ENCODE measurements around the gene TMTC1.

The TMTC1 gene

DNA sequence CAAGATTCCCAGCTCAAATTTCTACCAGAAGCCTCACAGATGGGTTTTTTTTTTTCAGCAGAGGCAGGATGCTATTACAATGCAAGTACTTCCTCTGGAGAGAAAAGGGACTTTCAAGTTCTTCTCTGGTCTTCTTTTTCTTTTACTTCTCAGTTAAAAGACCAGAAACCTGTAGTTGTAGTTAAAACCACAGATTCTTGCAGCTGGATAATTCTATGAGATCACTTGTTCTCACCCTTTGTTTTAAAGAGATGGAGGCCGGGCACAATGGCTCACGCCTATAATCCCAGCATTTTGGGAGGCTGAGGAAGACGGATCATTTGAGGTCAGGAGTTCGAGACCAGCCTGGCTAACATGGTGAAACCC, 238.7 kb downstream of the TMTC1 start:
- DNase-seq (ENCODE audit: low read depth in 3 of 3, low spot score in 1 of 3) = no peak

DNA sequence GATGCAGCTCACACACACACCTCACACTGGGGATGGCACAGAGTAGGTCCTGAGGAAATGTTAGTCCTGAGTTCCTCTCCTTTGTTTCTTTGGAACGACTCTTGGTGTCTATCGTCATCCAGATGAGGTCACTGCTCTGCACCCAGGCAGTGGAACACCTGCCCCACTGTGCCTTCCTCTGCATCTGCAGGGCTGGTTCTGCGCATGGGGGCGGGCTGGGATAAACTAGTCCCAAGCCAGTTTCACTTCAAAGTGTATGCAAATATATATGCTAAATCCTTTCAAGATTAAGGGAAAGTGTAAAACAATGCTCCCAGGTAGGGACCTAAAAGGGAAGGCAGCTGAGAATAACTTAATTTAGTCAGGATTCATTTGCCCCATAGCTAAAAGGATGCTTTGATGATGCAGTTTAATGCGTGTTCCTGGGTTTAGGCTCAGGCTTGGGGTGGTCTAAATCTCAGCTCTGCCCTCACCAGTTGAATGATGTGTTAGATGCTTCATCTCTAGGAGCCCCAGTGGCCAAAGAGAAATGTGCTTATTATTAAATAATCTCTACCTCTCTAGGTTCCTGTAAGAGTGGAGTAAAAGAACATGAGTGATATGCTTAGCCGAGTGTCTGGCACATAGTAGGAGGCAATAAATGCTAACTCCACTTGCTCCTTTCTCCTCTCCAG, 239.2 kb downstream of the TMTC1 start:
- no peak for DNase-seq (ENCODE audit: low read depth in 3 of 3, low spot score in 1 of 3)

DNA sequence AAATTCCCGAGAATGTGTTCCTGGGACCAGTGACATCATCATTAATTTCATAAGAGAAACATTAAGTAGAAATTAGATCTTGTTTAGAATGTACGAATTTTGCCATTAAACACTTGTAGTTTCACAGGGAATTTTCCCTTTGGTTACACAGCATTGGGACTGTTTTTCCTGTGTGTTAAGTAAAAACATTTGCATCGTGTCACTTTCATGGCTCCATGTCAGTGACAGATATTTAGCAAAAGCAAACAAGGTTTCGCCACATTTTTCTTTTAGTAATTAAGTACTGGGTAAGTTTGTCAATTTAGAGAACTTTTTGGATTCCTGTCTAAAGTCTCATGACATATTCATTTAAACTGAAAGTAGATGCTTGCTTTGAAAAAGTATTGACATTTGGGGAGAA, 240.7 kb downstream of the TMTC1 start:
- DNase-seq (ENCODE audit: low read depth in 3 of 3, low spot score in 1 of 3) = no peak

DNA sequence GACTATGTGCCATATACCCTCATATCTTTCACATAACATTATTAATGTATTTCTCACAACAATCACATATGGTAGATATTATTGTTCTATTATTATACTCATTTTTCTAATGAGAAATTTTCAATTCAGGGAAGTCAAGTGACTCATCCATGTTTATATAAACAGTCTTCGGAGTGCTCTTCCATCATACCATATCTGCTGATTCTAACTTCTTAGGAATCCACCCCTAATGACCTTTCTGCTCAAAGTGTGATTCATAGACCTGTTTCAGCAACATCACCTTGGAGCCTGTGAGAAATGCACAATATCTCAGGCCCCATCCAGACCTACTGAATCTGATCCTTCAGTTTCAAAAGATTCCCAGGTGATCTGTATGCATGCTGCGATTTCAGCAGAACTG, 246.4 kb downstream of the TMTC1 start:
- DNase-seq (ENCODE audit: low read depth in 3 of 3, low spot score in 1 of 3) = no peak

DNA sequence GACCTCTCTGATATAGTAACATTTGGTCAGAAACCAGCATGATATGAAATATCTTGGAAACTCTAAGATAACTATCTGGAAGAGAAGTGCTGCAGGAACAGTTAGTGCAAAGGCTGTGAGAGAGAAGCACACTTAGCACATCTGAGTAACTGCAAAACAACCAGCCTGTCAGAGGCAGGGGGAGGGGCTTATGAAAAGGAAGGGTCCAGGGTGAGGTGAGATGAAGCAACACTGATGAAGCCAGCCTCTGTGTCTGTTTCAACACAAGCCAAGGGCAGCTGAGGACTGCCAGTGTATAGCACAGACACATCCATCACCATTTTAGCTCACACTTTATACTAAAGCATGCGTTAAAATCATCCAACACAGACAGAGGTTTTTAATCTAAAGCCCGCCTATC, 248.8 kb downstream of the TMTC1 start:
- no peak for DNase-seq (ENCODE audit: low read depth in 3 of 3, low spot score in 1 of 3)

DNA sequence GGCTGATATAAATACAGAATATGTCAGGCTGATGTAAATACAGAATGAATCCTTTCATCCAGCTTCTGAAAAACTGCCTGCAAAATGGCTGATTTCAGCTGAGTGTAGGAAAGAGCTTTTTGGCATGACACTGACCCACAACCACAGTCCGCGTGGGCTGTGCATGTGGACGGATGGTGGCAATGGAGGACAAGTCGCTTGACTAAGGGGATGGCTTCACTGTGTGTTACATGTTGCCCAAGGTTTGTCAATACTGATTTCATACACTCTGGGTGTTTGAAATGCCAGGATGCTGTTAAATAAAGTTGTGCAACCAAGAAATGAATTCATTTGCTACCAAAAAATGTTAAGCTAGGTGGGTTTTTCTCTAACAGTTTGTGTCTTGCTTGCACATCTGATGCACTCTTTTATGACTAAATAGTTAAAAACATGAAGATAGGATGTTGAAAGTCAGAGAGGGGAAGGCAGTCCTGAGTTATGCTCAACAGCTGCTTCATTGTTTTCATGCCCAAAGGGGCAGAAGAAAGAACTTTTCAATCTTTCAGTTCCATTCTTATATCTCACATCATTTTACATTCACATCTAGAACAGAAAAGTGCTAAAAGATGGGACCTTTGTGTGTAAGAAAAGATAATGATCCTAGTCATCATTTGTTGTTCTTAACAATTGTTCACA, 249.8 kb downstream of the TMTC1 start:
- DNase-seq (ENCODE audit: low read depth in 3 of 3, low spot score in 1 of 3) = no peak

DNA sequence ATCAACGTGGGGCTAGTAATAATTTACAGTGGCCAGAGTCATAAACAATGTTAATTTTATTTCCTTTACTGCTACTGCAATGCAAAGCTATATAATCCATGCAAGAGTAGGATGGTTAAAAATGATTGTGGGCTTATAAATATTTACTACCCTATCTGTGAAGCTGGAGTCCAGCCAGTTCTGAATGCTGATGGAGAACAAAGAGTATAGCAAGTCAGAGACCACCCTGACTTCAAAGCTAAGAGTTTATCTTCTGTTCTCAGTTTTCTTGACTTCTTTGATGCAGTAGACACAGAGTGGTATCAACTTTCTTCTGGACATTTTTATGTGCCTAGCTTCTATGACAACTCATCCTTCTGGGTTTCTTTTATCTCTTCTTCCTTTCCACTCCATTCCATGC, 252.3 kb downstream of the TMTC1 start:
- no peak for DNase-seq (ENCODE audit: low read depth in 3 of 3, low spot score in 1 of 3)

DNA sequence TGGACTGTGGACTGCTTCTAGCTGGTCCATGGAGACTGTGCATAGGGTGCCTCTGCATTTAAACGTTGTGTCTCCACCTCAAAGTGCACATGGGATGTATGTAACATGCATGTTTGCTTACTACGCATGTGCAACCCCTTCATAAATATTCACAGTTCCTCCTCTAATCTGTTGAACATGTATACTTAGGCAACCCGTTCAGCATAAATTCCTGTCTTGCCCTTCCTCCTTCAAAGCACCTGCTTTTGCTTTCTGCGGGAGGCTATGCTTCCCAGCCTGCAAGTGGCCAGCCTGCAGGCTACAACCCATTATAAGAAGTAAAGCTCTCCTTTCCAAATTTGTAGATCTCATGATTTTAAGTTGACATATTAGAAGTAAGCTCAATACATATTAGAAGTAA, 253.3 kb downstream of the TMTC1 start:
- no peak for DNase-seq (ENCODE audit: low read depth in 3 of 3, low spot score in 1 of 3)

DNA sequence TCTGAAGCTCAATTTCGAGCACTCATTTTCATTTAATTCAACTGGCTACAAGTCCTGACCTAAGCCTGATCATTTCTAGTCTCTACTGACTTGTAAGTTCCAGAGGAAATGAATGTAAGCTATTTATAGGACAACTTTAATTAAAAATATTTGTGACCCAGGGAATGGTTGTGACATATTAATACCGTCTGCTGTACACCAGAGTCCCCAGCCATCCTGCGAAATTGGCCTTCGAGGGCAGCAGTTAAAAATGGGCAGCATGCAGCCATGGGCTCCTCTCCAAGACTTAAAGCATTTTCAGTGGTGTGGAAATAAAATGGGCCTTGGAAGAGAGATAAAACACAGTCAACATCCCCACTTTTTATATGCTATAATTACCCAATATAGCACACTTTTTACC, 255.6 kb downstream of the TMTC1 start:
- DNase-seq (ENCODE audit: low read depth in 3 of 3, low spot score in 1 of 3) = no peak

DNA sequence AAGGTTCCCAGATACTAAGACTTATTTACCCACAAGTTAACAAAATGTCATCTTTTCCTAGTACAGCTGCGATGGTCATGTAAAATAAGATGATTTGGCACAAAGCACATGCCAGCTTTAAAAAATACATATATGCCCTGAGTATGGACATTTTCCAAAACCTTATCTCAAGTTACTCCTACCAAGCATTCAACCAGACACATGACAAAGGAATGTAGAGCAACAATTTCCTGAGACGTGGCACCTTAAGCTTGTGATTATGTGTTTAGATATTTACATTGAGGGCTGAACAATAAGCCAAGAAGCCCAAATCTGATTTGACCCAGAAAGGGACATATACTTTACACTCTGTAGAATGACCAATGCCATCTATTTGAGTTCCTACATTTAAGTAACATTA, 261.8 kb downstream of the TMTC1 start:
- no peak for DNase-seq (ENCODE audit: low read depth in 3 of 3, low spot score in 1 of 3)

DNA sequence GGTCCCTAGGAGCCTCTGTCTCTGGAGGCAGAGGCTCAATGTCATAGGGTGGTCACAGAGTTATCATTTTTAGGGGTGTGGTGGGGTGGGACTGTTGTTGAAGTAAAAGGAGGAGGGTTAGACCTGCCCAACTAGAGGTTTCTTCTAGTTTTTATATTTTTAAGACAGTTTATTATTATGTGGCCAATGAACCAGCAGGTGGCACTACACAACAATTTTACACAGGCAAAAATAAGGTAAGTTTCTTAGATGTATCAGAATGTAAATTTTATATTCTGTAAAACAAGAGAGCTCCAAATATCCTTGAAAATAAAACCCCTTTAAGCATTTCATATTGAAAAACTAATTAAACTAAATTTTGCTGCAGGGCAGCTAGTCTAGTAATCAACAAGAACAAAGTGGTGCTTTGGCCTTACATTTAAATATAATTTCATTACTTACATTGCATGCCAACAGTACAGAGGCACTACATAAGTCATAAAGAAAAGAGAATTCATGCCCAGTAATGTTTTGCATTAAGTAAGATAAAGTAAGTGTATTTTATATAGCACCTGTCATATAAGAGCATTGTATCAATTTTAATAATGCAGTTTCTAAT, 264.1 kb downstream of the TMTC1 start:
- DNase-seq (ENCODE audit: low read depth in 3 of 3, low spot score in 1 of 3) = no peak

DNA sequence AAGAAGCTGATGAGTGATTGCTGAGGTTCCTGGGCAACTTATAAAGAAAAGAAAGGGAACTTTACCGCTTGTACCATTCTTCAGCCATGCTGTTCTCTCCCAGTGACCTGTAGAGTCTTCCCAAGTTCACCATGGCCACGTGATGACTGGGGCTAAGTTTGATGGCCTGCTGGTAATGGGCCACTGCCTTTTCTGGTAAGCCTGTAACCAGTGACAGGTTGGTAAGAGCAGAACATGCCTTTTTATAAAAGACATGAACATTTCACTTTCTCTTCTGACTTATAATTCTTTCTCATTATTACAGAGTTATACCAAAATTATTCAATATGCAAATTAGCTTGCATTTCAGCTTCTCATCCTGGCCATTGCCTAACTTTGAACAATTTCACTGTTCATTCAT, 265.3 kb downstream of the TMTC1 start:
- no peak for DNase-seq (ENCODE audit: low read depth in 3 of 3, low spot score in 1 of 3)

DNA sequence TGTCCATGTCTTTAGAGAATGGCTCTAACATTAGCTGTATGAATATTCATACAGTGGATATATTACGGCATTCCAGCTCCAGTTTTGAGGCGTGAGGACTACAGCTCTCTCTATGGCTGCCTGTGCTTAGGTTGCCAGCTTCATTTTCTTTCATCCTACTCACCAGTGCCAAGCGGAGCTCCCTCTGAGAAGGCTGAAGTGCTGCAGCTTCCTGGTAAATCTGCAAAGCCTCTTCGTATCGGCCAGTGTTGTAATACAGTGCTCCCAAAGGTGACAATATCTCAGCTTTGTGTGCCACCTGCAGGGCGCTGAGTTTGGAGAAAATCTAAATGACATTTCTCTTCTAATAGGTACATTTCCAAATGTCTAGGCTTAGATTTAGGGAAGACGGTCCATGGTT, 266.5 kb downstream of the TMTC1 start:
- no peak for DNase-seq (ENCODE audit: low read depth in 3 of 3, low spot score in 1 of 3)

DNA sequence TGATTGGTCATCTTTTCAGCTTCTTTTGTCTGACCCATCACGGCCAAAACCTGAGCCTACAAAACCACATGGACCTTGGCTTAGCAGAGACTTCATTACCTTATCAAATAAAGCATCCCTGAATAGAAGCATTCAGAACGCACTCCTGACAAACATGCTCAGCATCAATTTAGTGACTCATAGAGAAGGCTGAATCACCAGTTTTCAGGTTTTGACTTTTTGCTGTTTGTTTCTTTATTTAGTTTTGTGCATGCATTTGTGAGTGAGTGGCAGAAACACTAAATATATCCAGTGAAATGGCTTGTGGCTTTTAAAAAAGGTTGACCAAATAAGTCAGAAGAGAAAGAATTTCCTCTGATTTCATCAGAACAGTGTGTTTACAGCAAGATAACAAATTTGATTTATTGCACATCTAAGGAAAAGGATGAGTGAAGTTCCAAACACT, 267.3 kb downstream of the TMTC1 start:
- no peak for DNase-seq (ENCODE audit: low read depth in 3 of 3, low spot score in 1 of 3)

DNA sequence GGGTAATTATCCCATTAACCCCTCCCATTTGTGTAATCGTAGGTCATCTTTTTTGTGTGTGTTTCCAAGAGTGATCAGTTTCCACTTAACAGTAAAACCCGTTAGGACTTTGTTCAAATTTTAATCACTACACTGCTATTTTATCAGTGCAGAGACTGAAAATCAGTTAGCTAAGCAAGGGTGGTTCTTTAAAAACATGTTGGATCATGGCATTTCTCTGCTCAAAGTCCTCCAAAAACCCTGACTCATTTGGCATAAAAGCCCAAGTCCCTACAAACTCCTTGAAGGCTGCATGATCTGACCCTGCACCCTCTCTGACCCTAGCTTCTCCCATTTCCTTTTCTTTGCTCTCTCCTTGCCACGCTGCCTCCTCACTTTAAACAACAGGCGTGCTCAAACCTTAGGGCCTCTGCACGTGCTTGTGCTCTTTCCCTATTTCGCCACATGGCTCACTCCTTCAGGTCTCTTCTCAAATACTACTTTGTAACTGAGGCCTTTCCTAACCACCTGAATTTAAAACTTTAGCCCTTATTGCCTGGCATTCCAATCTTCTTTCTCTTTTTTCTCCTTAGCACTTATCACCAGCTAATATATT, 273.1 kb downstream of the TMTC1 start:
- DNase-seq (ENCODE audit: low read depth in 3 of 3, low spot score in 1 of 3) = no peak

DNA sequence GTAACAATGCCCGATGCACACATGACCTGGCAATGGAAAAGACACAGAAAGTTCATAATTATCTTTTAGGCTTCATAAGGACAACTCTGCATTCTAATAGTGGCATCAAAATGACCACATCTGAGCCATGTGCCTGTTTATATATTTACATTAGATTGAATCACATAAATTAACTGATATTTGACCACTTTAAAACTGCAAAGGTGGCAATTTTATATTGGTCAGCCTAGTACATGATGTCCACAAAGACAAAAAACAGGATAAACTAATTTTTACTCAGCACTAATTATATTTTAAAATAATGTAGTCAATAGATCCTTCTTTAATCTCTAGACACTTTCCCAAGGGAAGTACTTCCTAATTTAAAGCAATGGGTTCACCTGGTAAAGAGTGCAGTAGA, 274.2 kb downstream of the TMTC1 start:
- no peak for DNase-seq (ENCODE audit: low read depth in 3 of 3, low spot score in 1 of 3)

DNA sequence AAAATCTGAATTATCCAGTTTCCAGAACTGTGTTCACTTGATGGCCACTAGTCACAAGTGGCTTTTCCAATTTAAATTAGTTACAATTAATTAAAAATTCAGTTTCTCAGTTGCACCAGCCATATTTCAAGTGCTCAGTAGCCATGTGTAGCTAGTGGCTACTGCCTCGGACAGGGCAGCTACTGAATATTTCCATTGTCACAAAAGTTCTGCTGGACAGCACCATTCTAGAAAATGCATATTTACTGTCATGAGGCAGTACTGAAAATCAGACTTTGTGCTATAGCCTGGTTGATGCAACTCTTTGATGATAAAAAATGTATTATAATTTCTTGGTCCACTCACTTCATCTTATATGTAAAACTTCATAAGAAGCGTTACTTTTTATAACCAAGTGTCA, 274.8 kb downstream of the TMTC1 start:
- no peak for DNase-seq (ENCODE audit: low read depth in 3 of 3, low spot score in 1 of 3)

DNA sequence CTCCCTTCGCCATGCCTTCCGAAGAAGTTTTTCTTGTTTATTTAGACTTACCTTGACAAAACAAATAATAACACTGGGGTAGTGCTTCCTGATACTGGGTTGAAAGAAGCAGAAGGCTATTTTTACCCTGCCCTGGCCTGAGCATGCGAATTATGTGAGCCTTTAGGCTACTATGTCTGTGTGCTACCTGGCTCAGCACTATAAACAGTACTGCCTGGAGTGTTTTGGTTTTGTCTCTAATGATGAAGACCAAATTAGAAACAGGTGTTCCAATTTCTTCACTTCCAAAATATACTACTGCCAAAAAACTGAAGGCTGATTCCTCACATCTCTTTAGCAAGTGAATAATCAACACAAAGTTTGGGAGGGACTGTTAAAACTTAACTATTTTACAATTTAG, 278.6 kb downstream of the TMTC1 start:
- no peak for DNase-seq (ENCODE audit: low read depth in 3 of 3, low spot score in 1 of 3)

DNA sequence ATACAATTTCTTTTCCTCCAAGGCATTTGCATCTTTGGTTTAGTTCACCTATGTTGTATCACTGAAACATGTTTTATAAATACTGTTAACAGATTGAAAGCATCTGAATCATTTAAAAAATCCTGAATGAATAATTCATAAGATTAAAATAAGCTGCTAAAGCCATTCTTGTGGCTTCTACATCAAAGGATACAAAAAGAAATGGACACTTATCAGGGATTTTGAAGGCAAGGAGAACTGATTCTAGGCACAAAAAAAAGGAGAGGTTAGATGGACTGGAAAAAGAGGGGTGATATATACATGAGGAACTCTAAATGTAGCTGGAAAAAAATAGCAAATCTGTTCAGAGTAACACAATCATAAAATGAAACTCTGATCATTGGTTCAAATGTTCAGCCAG, 280.5 kb downstream of the TMTC1 start:
- DNase-seq (ENCODE audit: low read depth in 3 of 3, low spot score in 1 of 3) = no peak

DNA sequence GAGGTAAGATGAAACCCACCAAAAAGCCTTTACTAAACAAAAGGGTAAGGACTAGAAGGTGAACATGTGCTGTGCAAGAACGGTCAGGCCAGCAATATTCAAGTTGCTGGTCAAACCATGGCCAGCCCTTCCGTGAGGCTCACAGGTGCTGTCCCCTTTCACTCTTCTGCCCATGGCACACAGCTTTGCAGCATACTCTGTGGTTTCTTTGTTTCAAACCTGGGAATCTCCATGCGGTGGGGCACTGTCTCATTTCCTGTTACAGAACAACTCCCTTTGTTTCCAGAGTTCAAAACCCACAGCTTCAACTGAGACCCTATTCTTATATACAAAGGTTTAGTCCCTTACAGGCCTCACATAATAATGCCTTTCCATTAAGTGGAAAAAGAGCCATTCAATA, 284.5 kb downstream of the TMTC1 start:
- DNase-seq (ENCODE audit: low read depth in 3 of 3, low spot score in 1 of 3) = no peak

DNA sequence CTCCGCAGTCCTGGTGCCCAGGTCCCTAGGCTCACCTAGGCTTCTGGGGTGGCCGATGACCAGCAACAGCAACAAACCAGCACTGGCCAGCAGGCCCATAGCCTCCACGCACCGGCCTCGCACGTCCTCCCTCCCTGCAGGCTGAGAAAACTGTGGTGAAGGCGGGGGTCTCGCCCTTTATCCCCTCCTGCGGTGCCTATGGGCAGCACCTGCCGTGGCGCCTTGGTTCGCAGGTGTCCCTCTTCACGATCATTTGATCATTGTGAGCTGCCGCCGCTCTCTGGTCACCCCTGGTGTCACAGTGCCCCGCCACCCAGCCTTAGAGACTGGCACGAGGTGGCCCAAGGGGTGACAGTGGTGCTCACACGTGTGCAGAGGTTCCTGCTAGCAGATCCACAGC, 286.2 kb downstream of the TMTC1 start, which contains the start of gene OVCH1:
TSS of gene OVCH1 (minus strand) at position 99 of the 400 bp plus-strand sequence. CDS start at position 99, 0 bp downstream.
- DNase-seq (ENCODE audit: low read depth in 3 of 3, low spot score in 1 of 3) = no peak

DNA sequence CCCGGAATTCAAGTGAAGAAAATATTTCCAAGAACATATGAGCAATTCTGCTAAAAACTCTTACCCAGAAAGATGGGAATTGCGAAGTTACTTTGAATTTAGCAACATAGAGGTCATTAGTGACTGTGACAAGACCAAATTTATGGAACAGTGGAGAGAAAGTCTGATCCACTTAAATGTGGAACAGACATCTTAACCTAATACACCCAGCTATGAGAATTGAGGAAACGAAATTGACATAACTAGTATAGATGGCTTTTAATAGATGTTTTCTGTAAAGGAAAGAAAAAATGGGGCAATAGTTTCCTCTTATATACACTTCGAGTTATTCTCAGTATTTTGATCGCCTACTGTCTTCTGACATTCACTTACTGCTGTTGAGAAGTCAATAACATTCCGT, 290.9 kb downstream of the TMTC1 start:
- DNase-seq (ENCODE audit: low read depth in 3 of 3, low spot score in 1 of 3) = no peak

All from stimulated activated CD4-positive, alpha-beta T cell treated with anti-CD3 and anti-CD28 coated beads, TNF-alpha, amount 100 ng/mL, for 1 hour (primary cell).